ENCODE results near the gene BCL2L11. TPM values are rescaled to one million over a fixed set of nuclear protein-coding genes. Genes with fewer than 3 reads are reported as not detected.

The BCL2L11 gene
- total and polyA plus RNA-seq, 8 donors, result 16.7 to 35.7 (median 27.5) TPM

- Histone ChIP-seq H3K9me3 (peaks cover 0 to 28% of the 10 kb centered on the region in 2 donors), H3K27me3 (no peaks in the 10 kb centered on the region), H3K36me3 (peaks cover 0 to 3% of the 10 kb centered on the region in 2 donors), H3K4me3 (no peak overlapping the region), H3K27ac (no peak overlapping the region), H3K4me1 (no peaks in the 10 kb centered on the region)
- ATAC-seq, result no peak
- TF ChIP-seq CTCF (IDR thresholded peaks at IDR 0.05), result no peak
- intact Hi-C loops (cut with DNase I), result no loop called here
- no peak for DNase-seq
Observed at GRCh38 chr2:111216811-111217652, 96.3 kb downstream of the BCL2L11 start.

Measured in left lung (tissue), 10 donors.